Suprapubic skin (tissue), 4 donors: Measurements from ENCODE around the gene GEN1. TPM values are rescaled to one million over a fixed set of nuclear protein-coding genes. Genes with fewer than 3 reads are reported as not detected.
A peak's percentile ranks its signal among the peaks of the same experiment; 100 is the strongest.

ENCODE experiments used
- DNase-seq, 2 donors: peaks; one replicate each; pipeline ENCODE4 v3.0.0-alpha.2; 2019; ENCODE audit warnings: low spot score in 2 of 2
- H3K27ac ChIP-seq: fragments of 200-600 bp; sonication (generic); one replicate; pipeline ENCODE4 v1.5.1; 2019
- H3K27me3 ChIP-seq: fragments of 200-600 bp; sonication (generic); one replicate; pipeline ENCODE4 v1.5.1; 2019
- H3K36me3 ChIP-seq: fragments of 200-600 bp; sonication (generic); one replicate; pipeline ENCODE4 v1.5.1; 2019
- H3K4me1 ChIP-seq: fragments of 200-600 bp; sonication (generic); one replicate; pipeline ENCODE4 v1.5.1; 2019
- H3K4me3 ChIP-seq: fragments of 200-600 bp; sonication (generic); one replicate; pipeline ENCODE4 v1.5.1; 2019; ENCODE audit warnings: mild to moderate bottlenecking
- H3K9me3 ChIP-seq: fragments of 200-600 bp; sonication (generic); one replicate; pipeline ENCODE4 v1.5.1; 2019
- EP300 ChIP-seq: sonication (generic); formaldehyde crosslinking; IDR thresholded peaks from one replicate; pipeline ENCODE4 v1.6.1; 2017; ENCODE audit warnings: antibody characterized with exemption
- POLR2A ChIP-seq, 2 donors: fragments of 450-650 bp; IDR thresholded peaks; one replicate each; pipeline ENCODE4 v1.6.1; 2017; ENCODE audit warnings: antibody characterized with exemption in 2 of 2, mild to moderate bottlenecking in 2 of 2, moderate library complexity in 2 of 2
- POLR2AphosphoS5 ChIP-seq, 3 donors: sonication (generic); formaldehyde crosslinking; IDR thresholded peaks; one replicate each; pipeline ENCODE4 v1.6.1; 2017; ENCODE audit warnings: antibody characterized with exemption in 3 of 3
- WGBS: methylation state at CpG from one replicate; pipeline ENCODE4 v1.1.5; 2018; 5-methylcytosine and 5-hydroxymethylcytosine counted together
- total RNA-seq, 4 donors: library from RNA; depleted of rRNA; stranded (reverse); fragments of >200 nt; gene quantifications; one replicate each; pipeline ENCODE4 v1.1.0, GENCODE V29; 2016
- TF ChIP-seq, protein P1 (sequence below), 2 donors: fragments of 200-600 bp in 1 of 2; fragments of 450-650 bp in 1 of 2; sonication (generic) in 1 of 2; IDR thresholded peaks; one replicate each; pipeline ENCODE4 v1.5.1; 2016 to 2019; ENCODE audit warnings: antibody characterized with exemption in 2 of 2, mild to moderate bottlenecking in 1 of 2, moderate library complexity in 1 of 2

GEN1 gene
- total RNA-seq, 4 donors from 2014 or later: 8.9 to 15.2 (median 11.6) TPM

DNA sequence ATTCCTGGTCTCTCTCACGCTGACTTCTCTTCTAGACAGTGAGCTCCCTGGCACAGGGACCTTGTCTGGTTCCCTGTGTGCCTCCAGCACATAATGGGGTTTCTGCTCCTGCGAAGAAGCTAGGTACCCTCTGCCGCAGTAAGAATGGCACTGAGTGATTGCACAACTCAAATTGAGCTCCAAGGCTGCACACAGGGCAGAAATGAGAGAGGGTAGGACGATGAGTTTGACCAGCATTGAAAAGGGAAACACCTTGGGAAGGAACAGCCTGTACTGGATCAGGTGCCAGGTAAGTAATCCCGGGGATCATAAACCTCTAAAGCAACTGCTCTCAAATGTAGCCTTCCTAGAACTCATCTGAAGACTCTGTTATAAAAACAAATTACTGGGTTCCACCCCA is 41.4 kb downstream of the GEN1 start:
- TF ChIP-seq, protein P1, sequence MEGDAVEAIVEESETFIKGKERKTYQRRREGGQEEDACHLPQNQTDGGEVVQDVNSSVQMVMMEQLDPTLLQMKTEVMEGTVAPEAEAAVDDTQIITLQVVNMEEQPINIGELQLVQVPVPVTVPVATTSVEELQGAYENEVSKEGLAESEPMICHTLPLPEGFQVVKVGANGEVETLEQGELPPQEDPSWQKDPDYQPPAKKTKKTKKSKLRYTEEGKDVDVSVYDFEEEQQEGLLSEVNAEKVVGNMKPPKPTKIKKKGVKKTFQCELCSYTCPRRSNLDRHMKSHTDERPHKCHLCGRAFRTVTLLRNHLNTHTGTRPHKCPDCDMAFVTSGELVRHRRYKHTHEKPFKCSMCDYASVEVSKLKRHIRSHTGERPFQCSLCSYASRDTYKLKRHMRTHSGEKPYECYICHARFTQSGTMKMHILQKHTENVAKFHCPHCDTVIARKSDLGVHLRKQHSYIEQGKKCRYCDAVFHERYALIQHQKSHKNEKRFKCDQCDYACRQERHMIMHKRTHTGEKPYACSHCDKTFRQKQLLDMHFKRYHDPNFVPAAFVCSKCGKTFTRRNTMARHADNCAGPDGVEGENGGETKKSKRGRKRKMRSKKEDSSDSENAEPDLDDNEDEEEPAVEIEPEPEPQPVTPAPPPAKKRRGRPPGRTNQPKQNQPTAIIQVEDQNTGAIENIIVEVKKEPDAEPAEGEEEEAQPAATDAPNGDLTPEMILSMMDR (IDR thresholded peaks at IDR 0.05): no peak
- TF ChIP-seq POLR2AphosphoS5 (IDR thresholded peaks at IDR 0.05): no peak
- no peak for TF ChIP-seq EP300
- no peak for TF ChIP-seq POLR2A (IDR thresholded peaks at IDR 0.05)
- Histone ChIP-seq H3K27ac (no peak overlapping the region), H3K27me3 (no peaks in the 10 kb centered on the region), H3K4me1 (no peaks in the 10 kb centered on the region), H3K36me3 (no peaks in the 10 kb centered on the region), H3K9me3 (no peaks in the 10 kb centered on the region), H3K4me3 (no peak overlapping the region)
- 70% methylated on average over 5 of the region's 5 CpGs for WGBS
- DNase-seq: no peak

DNA sequence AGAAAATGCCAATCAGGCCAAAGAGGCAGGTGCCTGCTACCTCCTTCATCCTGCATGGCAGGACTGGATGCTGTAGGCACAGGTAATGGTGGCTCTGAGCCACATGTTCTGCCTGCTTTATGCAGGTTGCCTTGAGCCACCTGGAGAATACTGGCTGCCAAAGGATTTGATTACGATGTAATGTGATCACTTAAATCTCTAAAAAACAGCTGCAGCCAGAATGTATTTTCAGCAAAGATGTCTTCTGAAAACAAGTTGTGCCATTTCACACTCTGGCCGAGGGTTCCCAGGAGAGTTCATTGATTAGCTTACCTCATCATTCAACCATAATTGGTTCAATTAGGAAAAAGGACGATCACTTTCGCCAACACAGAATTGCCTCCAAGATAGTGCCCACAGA is 44.4 kb downstream of the GEN1 start:
- no peaks in the 10 kb centered on the region for H3K36me3 ChIP-seq
- no peak for DNase-seq
- no peaks in the 10 kb centered on the region for H3K27me3 ChIP-seq
- TF ChIP-seq EP300: no peak
- no peak for TF ChIP-seq POLR2AphosphoS5 (IDR thresholded peaks at IDR 0.05)
- TF ChIP-seq, protein P1 (IDR thresholded peaks at IDR 0.05): no peak
- no peak for TF ChIP-seq POLR2A (IDR thresholded peaks at IDR 0.05)
- no peak overlapping the region for H3K4me3 ChIP-seq
- WGBS: 73% methylated on average over 4 of the region's 4 CpGs
- no peaks in the 10 kb centered on the region for H3K9me3 ChIP-seq
- no peaks in the 10 kb centered on the region for H3K4me1 ChIP-seq
- H3K27ac ChIP-seq: no peak overlapping the region

DNA sequence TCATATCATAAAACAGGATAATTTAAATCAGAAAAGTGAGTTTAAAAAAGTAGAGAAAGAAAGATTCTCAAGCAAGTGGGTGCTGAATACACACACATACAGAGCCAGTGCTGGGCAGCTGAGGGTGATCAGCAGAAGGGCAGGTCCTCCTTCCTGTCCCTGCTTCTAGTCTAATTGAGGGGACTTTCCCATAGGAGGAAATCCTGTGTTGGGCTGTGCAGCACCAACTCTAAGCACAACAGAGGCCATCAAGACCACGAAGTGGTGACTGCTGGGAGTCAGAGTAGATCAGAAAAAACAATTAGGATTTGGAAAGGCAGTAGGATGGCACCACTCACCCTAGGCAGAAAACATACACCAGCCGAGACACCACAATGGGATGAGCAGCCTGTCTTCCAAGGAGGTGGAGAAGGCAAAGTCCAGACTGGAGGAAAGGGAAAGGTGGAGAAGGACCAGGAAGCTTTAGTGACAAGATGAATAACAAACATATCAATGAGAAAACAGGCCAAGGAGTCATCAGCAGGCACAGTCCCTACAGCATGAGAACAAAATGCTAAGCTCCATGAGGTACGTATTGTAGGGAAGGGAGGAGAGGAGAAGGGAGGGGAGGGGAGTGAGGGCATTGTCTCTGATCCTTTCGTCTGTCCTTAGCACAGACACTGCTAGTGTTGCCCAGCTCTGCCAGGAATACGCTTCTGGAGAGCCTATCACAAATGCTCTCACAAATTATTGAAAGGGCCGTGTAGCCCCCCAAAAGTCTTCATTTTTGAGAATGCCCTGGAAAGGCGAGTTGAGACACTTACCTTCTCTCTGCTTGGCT is 45.6 kb downstream of the GEN1 start:
- Histone ChIP-seq H3K27ac (peak overlapping the region; percentile 23), H3K4me1 (no peaks in the 10 kb centered on the region), H3K4me3 (no peak overlapping the region), H3K27me3 (no peaks in the 10 kb centered on the region), H3K36me3 (no peaks in the 10 kb centered on the region), H3K9me3 (no peaks in the 10 kb centered on the region)
- WGBS: 74% methylated on average over 7 of the region's 7 CpGs
- DNase-seq: no peak
- TF ChIP-seq POLR2A (IDR thresholded peaks at IDR 0.05): no peak
- TF ChIP-seq POLR2AphosphoS5 (IDR thresholded peaks at IDR 0.05): no peak
- no peak for TF ChIP-seq EP300
- TF ChIP-seq, protein P1 (IDR thresholded peaks at IDR 0.05): no peak

DNA sequence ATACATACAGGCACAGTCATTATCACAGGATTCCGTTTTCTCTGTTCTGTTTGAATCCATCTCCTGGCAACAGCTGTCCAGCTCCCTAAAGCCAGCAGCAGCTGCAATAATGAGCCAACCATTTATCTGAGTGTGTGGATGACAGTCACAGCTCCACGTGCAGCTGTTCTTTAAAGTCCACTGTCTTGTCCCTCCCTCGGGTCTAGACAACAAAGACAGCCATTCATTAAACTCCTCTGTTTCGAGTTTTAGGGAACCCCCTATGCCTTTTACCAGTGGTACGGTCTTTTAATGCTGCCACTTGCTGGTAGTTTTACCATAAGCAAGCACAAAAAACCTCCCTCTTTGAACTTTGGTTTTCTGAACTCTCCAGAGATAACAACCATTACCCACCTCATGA is 46.3 kb downstream of the GEN1 start:
- no peak overlapping the region for H3K4me3 ChIP-seq
- no peak for DNase-seq
- H3K27ac ChIP-seq: no peak overlapping the region
- no peaks in the 10 kb centered on the region for H3K9me3 ChIP-seq
- no peaks in the 10 kb centered on the region for H3K4me1 ChIP-seq
- TF ChIP-seq, protein P1 (IDR thresholded peaks at IDR 0.05): no peak
- TF ChIP-seq POLR2A (IDR thresholded peaks at IDR 0.05) (no peak), EP300 (no peak)
- H3K27me3 ChIP-seq: no peaks in the 10 kb centered on the region
- 36% methylated on average over 5 of the region's 5 CpGs for WGBS
- H3K36me3 ChIP-seq: no peaks in the 10 kb centered on the region

DNA sequence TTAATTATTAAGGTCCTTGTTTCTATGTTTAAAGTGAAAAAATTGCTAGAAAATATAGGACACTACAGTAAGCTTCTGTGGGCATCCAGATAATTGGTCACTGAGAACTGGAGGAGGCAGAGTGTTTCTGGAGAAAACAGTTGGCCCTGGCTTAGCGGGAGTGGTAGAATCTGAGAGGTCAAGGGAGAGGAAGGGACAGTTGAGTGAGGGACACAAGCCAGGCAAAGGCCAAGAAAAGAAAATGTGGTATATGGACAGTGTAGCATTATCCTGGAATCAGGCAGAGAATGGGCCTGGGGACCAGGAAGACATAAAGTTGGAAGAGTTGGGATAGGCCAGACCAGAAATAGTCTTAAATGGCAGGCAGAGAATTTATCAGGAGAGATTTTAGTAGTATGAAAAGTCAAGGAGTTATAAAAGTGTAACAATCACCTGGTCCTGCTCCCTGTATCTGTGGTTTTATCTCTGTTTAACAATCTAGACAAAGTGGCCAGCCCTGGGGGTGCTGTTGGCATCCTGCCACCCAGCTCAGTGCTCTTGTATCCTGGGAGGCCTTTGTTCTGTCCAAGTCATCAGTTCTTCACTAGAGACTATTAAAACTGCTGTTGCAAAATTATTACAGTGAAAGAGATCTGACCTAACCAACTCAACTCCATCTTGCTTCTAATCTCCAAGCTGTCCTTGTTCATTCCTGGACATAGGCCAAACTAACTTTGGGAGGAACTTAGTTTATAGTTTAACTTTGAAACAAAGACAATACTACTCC is 46.9 kb downstream of the GEN1 start:
- 83% methylated on average over 1 of the region's 1 CpG for WGBS
- no peaks in the 10 kb centered on the region for H3K36me3 ChIP-seq
- H3K4me3 ChIP-seq: no peak overlapping the region
- H3K4me1 ChIP-seq: no peaks in the 10 kb centered on the region
- TF ChIP-seq EP300 (no peak), POLR2A (IDR thresholded peaks at IDR 0.05) (no peak), POLR2AphosphoS5 (IDR thresholded peaks at IDR 0.05) (no peak)
- TF ChIP-seq, protein P1 (IDR thresholded peaks at IDR 0.05): no peak
- no peaks in the 10 kb centered on the region for H3K9me3 ChIP-seq
- H3K27me3 ChIP-seq: no peaks in the 10 kb centered on the region
- H3K27ac ChIP-seq: no peak overlapping the region
- no peak for DNase-seq
